GM19468 (cell line): Measurements from ENCODE around the gene TSTD1.

Source experiments
- ATAC-seq: cut with Tn5 transposase; IDR thresholded peaks from one replicate; pipeline ENCODE4 v1.9.1; 2021; ENCODE audit warnings: mild to moderate bottlenecking, moderate library complexity, moderate number of reproducible peaks; ENCODE audit not compliant: unreplicated experiment; ENCODE audit errors: extremely low read depth

TSTD1 gene

DNA sequence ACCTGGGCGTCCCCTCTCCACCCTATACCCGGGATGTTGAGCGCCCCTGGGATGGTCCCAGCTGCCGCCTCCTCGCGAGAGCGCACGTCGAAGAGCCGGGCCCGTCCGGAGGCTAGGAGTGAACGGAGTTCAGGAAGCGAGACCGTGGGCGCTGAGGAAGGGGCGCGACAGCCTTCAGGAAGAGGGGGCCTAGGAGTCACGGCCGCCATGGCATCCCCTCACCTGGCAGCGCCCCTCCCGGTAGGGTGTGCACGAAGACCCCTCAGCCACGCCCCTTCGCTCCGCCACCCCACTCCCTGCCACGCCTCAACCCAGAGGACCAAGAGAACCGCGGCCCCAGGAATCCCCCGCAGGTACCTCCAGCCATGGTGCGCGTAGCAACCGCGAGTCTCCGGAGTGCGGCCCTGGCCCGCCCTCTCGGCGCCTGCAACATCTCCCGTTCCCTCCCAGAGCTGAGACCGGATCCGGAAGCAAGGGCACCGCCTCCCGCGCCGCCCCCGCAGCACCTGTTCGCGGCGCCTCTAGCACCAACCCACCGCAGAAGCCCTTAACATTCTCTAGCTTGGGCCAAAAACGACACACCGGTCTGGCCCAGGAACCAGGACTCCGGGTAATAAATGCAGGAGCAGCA lies at the start of gene TSTD1:
TSS of gene TSTD1 (minus strand) at position 442 of the 631 bp plus-strand sequence. CDS start at position 367, 75 bp downstream.
- ATAC-seq = peak; percentile 44

- ATAC-seq = no peak
These were observed 47.7 kb upstream of the TSTD1 start for GRCh38 chr1:161086457-161086856.

GRCh38 chr1:161085165-161085564 lies 46.4 kb upstream of the TSTD1 start:
- ATAC-seq = no peak

GRCh38 chr1:161084597-161084988 lies 45.8 kb upstream of the TSTD1 start:
- ATAC-seq = no peak

DNA sequence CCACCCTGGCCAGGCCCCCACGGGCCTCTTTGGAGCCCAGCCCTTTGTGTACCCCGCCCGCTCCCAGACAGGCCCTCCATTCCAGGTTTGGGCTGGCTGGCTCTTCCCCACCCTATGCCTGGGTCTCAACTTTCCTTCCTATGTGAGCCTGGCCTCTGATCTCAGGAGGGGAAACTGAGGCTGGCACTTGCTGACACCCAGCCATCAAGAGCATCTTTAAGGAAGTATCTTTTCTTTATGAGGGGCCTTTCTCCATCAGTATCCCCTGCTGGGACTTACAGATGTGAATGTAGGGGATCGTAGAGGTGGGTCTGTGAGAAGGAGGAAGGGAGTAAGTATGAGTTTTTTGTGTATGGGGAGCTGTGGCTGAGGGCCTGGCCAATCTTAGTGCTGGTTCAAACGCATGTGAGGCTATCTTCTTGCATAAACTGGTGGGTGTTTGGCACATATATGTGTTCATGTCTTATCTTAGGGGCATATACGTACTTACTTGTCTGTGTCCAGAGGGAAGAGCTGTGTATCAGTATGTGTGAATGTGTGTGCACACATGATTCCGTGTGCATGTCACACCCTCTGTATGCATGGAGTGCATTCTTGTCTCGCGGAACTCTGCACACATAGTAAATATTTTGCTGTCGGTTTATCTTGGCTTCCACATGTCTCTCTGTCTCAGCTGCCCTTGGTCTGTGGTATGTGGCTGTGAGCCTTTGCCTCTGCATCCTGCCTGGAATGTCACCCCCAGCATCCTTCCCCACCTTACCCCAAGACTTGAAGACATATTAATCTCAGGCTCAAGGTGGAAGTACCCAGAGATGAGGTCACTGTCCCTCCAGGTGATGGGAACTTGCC lies 45.2 kb upstream of the TSTD1 start:
- no peak for ATAC-seq

DNA sequence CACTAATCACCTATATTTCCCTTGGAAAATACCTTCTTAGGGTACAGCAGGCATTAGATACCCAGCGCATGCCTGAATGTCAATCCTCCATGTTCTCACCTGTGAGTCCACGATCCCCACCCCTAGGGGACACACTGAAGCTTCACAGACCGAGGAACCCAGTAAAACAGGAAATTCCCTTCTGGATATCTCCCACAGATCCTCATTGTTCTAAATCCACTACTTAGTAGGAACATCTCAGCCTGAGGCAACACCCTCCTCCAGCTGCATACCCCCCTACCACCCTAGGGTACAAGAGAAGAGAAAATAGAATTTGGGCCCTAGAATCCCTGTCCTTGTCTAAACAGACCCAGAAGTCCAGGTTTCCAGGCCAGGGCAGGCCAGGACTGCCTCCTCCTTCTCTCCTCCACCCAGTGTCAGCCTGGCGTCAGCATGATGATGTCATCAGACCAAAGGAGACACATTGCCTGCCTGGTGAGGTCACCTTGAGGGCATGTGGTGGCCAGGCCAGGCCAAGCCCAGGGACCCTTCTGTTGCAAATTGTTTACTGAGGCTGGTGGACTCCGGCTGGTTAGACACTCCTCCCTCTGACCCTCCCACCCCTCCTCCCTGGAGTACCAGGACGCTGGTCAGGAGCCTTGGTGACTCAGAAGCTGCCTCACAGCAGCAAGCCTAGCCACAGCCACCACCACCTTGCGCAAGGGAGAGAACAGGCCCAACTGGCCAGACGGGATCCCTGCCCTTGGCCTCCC lies 44.4 kb upstream of the TSTD1 start:
- no peak for ATAC-seq

- ATAC-seq = no peak
These were observed 43.7 kb upstream of the TSTD1 start for GRCh38 chr1:161082483-161082882.

- ATAC-seq = no peak
These were observed 42.8 kb upstream of the TSTD1 start for GRCh38 chr1:161081519-161081918.

DNA sequence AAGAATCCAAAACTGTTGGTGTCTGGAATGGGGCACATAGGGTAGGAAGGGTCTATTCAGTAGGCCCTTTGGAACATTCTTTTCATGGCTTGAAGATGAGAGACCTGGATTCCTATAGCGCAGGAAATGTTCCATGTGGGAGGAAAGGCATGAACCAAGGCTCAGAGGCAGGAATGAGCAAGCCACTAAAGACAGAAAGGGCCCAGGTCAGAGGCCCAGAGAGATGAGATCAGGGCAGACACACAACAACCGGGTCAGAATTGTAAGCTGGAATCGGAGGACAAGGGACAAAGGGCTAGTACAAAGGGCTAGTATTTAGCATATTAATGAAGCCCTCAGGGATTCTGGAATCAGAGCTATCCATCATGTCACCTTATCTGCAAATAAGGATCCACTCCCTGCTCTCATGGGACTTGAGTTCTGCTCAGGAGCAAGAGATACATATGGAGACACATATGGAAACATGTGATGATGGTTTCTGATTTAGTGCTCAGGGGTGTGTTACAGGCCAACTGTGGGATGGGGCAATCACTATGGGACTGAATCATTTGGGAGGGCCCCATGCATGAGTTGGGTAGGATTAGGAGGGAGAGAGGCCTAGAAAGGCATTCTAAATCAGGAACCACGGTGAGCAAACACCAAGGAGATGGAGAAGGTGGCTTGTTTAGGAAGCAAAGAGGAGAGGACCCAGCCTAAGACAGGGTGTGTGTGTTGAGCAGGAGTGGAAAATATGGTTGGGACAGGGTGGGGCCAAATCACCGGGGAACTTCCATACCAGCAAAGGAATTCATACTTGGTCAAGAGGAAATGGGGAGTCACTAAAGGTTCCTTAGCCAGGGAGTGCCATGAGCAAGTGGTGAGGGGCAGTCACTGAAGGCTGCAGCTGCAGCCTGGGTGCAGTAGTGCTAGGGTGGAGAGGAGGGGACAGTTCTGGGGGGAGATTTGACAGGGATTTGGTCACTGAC lies 42.0 kb upstream of the TSTD1 start:
- no peak for ATAC-seq

GRCh38 chr1:161079436-161080110 lies 40.8 kb upstream of the TSTD1 start:
- no peak for ATAC-seq

DNA sequence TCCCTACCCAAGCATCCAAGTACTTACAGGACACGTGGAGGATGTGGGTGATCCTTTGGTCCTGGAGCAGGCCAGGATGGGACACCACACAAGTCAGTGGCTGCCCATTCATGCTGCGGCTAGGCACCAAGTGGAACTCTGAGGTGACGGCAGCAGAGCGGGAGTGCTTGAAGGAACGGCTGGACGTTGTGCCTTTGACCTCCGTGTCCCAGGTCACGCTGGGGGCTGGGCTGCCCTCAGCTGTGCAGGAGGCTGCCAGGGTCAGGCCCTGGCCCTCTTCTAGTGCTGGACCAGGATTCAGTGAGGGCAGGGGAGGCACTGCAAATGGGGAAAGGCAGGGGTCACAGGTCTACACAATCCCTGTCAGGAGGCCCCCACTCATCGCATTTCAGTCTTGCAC lies 38.7 kb upstream of the TSTD1 start:
- no peak for ATAC-seq

DNA sequence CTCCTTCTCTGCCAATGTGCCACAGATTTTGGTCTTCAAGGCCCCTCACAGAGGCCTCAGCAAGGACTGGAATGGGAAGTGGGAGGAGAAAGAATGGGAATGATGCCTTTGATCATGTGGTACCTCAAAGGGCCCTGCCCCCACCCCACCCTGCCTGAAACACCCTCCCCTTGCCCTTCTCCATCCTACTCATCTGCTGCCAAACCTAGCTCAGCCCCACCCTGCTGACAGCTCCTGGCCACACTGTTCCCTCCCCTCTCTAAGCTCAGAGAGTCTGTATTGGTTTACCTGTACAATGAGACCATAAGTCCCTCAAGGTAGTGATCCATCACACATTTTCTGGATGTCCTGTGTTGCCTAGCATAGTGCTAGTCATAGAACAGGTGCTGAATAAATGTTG lies 37.6 kb upstream of the TSTD1 start:
- no peak for ATAC-seq

GRCh38 chr1:161074676-161075368 lies 36.1 kb upstream of the TSTD1 start:
- no peak for ATAC-seq

- no peak for ATAC-seq
These were observed 34.8 kb upstream of the TSTD1 start for GRCh38 chr1:161073474-161074121.

GRCh38 chr1:161072751-161073449 lies 34.1 kb upstream of the TSTD1 start:
- ATAC-seq = no peak

DNA sequence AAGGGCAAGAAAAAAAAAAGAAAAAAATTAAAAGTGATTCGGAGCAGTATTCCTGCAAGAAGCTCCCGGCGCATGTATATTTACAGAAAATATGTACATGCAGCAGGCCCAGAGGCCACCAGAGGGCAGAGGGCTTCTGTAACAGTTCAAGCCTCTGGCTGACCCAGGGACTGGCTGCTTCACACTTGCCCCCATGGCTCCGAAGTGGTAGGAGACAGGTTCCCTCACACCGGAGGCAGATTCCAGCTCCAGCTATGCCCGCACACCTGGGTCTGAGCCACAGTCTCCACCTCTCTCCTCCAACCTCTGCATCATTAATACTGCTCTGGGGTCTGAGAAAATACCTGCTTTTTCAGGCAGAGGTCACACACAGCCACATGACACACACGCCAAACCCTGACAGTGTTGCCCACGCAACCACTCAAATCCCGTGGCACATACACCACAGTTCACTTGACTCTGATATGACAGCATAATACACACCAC lies 33.2 kb upstream of the TSTD1 start:
- ATAC-seq = no peak

DNA sequence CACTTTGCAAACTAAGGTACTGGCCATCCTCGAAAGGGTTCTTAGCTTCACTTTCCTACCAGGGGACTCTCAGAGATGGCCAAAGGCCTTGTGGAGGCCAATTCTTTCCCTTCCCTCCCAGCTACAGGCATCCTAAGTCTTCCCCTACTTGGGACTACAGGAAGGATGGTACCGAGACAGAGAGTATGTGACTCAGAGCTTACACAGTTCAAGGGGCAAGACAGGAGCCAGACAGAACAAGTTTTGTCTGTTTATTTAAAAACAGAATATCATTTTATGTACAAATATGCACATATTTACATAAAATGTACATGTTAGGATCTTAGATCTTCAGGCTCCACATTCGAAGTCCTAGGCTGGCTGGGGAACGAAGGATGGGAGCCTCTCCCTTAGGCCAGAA lies 32.0 kb upstream of the TSTD1 start:
- no peak for ATAC-seq
